Measurements from ENCODE around the gene TUFT1. TPM values are rescaled to one million over a fixed set of nuclear protein-coding genes. Genes with fewer than 3 reads are reported as not detected.

The TUFT1 gene
- total and polyA plus RNA-seq, 9 of the 15 experiments (the other 6 are each of a cell fraction or from before 2014, with no cell fraction given) = 0.54 to 2.0 (median 1.7) TPM

DNA sequence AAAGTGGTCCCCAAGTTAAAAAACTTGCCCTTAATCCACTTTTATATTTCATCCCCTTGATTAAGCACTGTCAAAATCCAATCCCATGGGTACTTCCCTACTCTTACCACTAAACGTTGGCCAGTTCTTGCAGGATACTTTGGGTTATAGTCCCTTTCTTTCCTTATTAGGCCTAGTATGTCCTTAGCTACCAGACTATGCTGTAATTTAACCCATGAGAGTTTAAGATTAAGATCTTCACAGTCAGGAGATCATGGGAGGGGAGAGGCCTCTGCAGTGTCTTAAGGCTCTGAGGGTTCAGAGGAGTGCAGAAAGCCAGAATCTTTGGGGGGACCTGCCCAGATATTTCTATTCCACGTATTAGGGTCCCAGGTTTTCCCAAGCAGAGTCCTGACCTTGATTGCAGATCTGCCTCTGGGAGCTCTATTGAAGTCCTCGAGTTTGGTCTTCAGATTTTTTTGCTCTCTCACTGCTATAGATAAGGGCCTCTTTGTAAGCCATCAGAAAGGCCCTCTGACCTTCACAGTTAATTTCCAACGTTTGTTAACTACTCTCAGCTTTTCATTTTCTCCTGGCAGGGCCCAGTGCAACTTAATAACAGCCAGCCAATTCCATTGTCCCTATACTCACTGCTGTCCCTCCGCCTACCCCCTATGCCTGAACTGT lies 37.9 kb upstream of the TUFT1 start:
- H3K4me1 ChIP-seq (replicated peaks in 1 of 2; ENCODE audit: control insufficient read depth in 2 of 2, insufficient read depth in 2 of 2, low read length in 2 of 2) = peaks cover 0 to 7% of the 10 kb centered on the region in 2 experiments; a peak in 3 of 5 replicates
- no TSS peak for BruUV-seq (replicated peaks)
- POLR2A ChIA-PET = interaction anchor here (1.0 kb wide), 1 partner anchor 14 kb away, joined by 4 read pairs; no protein-coding TSS in a partner anchor
- H3K4me2 ChIP-seq (ENCODE audit: insufficient read depth, low read length) = no peak overlapping the region
- H3K9me3 ChIP-seq (replicated peaks; ENCODE audit: control insufficient read depth, insufficient read depth, low read depth, low read length) = no peaks in the 10 kb centered on the region; the same call in 1 of the 2 replicates
- peaks cover 4 to 8% of the 10 kb centered on the region in 2 experiments; a peak in 3 of 5 replicates for H3K27me3 ChIP-seq (ENCODE audit: control insufficient read depth in 2 of 2, insufficient read depth in 2 of 2, low read length in 2 of 2)
- no peak overlapping the region for H3K27ac ChIP-seq (ENCODE audit: extremely low read depth, low read depth, low read length)
- intact Hi-C loops (cut with micrococcal nuclease) (no loop called here), in situ Hi-C loops (cut with MboI) (no loop called here)
- no peak overlapping the region for H3K4me3 ChIP-seq
- no peaks in the 10 kb centered on the region for H3K36me3 ChIP-seq (ENCODE audit: control insufficient read depth, insufficient read depth, low read length)
- CTCF ChIA-PET (ENCODE audit: low intra/inter-chr PET ratio) = interaction anchor here (0.5 kb wide), 1 partner anchor 21 kb away, joined by 7 read pairs; no protein-coding TSS in a partner anchor
- 19% methylated on average over 5 of the region's 5 CpGs for WGBS (ENCODE audit: insufficient coverage, low coverage, missing lambda C conversion rate)
- H3K79me2 ChIP-seq (ENCODE audit: control insufficient read depth, insufficient read depth, low read length) = no peaks in the 10 kb centered on the region
- H3K9ac ChIP-seq (ENCODE audit: insufficient read depth in 1 of 2, low read depth in 2 of 2, low read length in 2 of 2) = no peak overlapping the region
- no peaks in the 10 kb centered on the region for H3K9me1 ChIP-seq (ENCODE audit: control insufficient read depth, insufficient read depth, low read length)
- H2AFZ ChIP-seq (ENCODE audit: low read depth, low read length) = 0 out of 2 replicates have a peak overlapping the region, but pooled peaks have one; percentile 11
- no peaks in the 10 kb centered on the region for H4K20me1 ChIP-seq (replicated peaks; ENCODE audit: control insufficient read depth, insufficient read depth, low read length)
- peak in 1 of 4 experiments; percentile 31 for DNase-seq (ENCODE audit: extremely low read depth in 1 of 4, low spot score in 3 of 4)
- peak; percentile 75 for FAIRE-seq
- ATAC-seq = peak; percentile 78
- TF ChIP-seq MAZ (CRISPR knock-in tag; conservative IDR thresholded peaks at IDR 0.05 in 1 of 2, IDR thresholded peaks at IDR 0.05 in 1 of 2) (0 out of 4 replicates have a peak, but pooled peaks of 1 of the 2 experiments have one; percentile 0), SOX6 (IDR thresholded peaks at IDR 0.05) (0 out of 2 replicates have a peak, but pooled peaks have one; percentile 23), ADNP (tag; IDR thresholded peaks at IDR 0.05) (0 out of 2 replicates have a peak, but pooled peaks have one; percentile 23), TEAD1 (CRISPR knock-in tag; IDR thresholded peaks at IDR 0.05) (peak in 1 of 2 experiments; percentile 15; a peak in 1 of 4 replicates), ZSCAN32 (CRISPR knock-in tag; IDR thresholded peaks at IDR 0.05) (no peak), RCOR1 (IDR thresholded peaks at IDR 0.05; ENCODE audit: borderline replicate concordance in 1 of 2, low read depth in 2 of 2, low read length in 2 of 2) (peak in 1 of 2 experiments; percentile 81; a peak in 3 of 4 replicates), PHF21A (IDR thresholded peaks at IDR 0.05; ENCODE audit: borderline replicate concordance, low read depth) (no peak), ESRRA (IDR thresholded peaks at IDR 0.05; ENCODE audit: borderline replicate concordance, low read depth) (peak; percentile 39; the same call in 1 of the 2 replicates), SMARCE1 (IDR thresholded peaks at IDR 0.05) (0 out of 2 replicates have a peak, but pooled peaks have one; percentile 17), SMAD4 (CRISPR knock-in tag; conservative IDR thresholded peaks at IDR 0.05) (0 out of 2 replicates have a peak, but pooled peaks have one; percentile 20), KDM1A (IDR thresholded peaks at IDR 0.05) (peak; percentile 86 to 87), MEF2D (tag; conservative IDR thresholded peaks at IDR 0.05; ENCODE audit: low read depth) (no peak), ELK1 (CRISPR knock-in tag; IDR thresholded peaks at IDR 0.05) (no peak), HDAC2 (IDR thresholded peaks at IDR 0.05) (peak; percentile 59; the same call in 1 of the 2 replicates), ZNF76 (CRISPR knock-in tag; IDR thresholded peaks at IDR 0.05; ENCODE audit: borderline replicate concordance) (no peak)
- TF ChIP-seq, protein P1, sequence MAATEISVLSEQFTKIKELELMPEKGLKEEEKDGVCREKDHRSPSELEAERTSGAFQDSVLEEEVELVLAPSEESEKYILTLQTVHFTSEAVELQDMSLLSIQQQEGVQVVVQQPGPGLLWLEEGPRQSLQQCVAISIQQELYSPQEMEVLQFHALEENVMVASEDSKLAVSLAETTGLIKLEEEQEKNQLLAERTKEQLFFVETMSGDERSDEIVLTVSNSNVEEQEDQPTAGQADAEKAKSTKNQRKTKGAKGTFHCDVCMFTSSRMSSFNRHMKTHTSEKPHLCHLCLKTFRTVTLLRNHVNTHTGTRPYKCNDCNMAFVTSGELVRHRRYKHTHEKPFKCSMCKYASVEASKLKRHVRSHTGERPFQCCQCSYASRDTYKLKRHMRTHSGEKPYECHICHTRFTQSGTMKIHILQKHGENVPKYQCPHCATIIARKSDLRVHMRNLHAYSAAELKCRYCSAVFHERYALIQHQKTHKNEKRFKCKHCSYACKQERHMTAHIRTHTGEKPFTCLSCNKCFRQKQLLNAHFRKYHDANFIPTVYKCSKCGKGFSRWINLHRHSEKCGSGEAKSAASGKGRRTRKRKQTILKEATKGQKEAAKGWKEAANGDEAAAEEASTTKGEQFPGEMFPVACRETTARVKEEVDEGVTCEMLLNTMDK (IDR thresholded peaks at IDR 0.05; ENCODE audit: borderline replicate concordance, insufficient read depth, low read depth, low read length, poor library complexity, severe bottlenecking) = no peak
- TF ChIP-seq, protein P2, sequence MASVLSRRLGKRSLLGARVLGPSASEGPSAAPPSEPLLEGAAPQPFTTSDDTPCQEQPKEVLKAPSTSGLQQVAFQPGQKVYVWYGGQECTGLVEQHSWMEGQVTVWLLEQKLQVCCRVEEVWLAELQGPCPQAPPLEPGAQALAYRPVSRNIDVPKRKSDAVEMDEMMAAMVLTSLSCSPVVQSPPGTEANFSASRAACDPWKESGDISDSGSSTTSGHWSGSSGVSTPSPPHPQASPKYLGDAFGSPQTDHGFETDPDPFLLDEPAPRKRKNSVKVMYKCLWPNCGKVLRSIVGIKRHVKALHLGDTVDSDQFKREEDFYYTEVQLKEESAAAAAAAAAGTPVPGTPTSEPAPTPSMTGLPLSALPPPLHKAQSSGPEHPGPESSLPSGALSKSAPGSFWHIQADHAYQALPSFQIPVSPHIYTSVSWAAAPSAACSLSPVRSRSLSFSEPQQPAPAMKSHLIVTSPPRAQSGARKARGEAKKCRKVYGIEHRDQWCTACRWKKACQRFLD (CRISPR knock-in tag; IDR thresholded peaks at IDR 0.05) = 0 out of 2 replicates have a peak, but pooled peaks have one; percentile 38

Data from K562 (cell line).